Posterior vena cava (tissue), 2 donors: ENCODE measurements around the gene MYO7A. TPM values are rescaled to one million over a fixed set of nuclear protein-coding genes. Genes with fewer than 3 reads are reported as not detected.

Experiments used
- DNase-seq: peaks from one replicate; pipeline ENCODE4 v3.0.0-alpha.2; 2020; ENCODE audit warnings: low spot score
- intact Hi-C, 2 donors: fragments of 100-400 bp; cut with DNase I; formaldehyde crosslinking; loops; one replicate each; pipeline versions ENCODE4 v1.14.1 to v1.14.2; 2022 to 2023
- total RNA-seq, 2 donors: library from RNA; stranded (reverse); fragmentation: NEBNext Ultra II Directional; extraction: Animal tissue kit (Norgen Biotek cat#: 25700); gene quantifications; one replicate each; pipeline ENCODE4 v1.2.1, GENCODE V29; 2021
- donor health status: DM: yes; HTN: yes; CAD: no.
- donor health status: DM: yes; HTN: yes; CAD: no.

The MYO7A gene
- total RNA-seq, 2 donors from 2014 or later, result 12.2 to 17.3 TPM

- intact Hi-C loops, result no loop called here
- DNase-seq, result no peak
Observed at GRCh38 chr11:77139201-77139600, 11.2 kb downstream of the MYO7A start.

DNA sequence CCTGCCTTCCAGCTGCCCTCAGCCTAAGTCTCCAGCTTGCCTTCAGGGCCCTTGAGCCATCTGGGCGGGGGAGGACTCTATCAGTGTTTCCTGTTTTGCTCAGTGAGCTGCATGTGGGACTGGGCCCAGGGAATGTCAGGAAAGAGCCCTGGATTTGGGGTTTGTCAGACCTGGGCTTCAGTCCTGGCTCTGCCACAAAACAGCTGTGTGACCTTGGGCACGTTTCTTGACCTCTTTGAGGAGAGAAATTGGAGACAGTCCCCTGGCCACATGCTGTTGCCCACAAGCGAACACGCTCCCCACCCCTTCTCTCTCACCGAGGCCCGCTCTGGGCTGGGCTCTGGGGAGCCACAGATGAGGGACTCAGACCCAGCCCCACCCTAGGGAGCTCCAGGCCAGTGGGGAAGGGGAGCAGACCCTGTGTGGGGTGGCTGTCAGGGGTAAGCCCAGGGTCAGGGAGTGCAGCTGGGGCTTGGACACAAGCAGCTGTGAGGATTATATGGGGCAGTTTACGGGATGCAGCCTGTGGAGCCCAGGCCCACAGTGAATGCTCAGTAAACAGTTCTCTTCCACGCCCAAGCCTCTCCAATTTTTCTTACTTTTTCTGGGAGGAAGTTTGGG is 12.3 kb downstream of the MYO7A start:
- intact Hi-C loops, result no loop called here
- DNase-seq, result no peak

- intact Hi-C loops, result no loop called here
- DNase-seq, result no peak
Observed at GRCh38 chr11:77141034-77141433, 13.0 kb downstream of the MYO7A start.

DNA sequence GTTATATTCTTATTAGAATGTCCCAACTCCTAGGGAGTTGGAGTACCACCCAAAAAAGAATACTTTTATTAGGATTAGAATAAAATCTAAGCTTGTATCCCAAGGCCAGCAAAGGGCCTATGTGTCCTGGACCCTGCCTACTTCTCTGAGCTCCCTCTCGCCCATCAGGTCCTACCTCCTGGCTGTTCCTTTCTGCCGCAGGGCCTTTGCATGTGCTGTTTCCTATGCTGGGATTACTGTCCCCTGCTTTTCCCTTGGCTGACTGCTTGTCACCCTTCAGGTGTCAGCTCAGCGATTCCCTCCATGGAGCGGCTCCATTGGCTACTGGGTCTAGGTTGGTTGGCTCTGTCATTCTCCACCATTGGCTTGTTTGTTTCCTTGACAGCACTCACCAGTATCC is 13.4 kb downstream of the MYO7A start:
- DNase-seq, result no peak
- intact Hi-C loops, result no loop called here

DNA sequence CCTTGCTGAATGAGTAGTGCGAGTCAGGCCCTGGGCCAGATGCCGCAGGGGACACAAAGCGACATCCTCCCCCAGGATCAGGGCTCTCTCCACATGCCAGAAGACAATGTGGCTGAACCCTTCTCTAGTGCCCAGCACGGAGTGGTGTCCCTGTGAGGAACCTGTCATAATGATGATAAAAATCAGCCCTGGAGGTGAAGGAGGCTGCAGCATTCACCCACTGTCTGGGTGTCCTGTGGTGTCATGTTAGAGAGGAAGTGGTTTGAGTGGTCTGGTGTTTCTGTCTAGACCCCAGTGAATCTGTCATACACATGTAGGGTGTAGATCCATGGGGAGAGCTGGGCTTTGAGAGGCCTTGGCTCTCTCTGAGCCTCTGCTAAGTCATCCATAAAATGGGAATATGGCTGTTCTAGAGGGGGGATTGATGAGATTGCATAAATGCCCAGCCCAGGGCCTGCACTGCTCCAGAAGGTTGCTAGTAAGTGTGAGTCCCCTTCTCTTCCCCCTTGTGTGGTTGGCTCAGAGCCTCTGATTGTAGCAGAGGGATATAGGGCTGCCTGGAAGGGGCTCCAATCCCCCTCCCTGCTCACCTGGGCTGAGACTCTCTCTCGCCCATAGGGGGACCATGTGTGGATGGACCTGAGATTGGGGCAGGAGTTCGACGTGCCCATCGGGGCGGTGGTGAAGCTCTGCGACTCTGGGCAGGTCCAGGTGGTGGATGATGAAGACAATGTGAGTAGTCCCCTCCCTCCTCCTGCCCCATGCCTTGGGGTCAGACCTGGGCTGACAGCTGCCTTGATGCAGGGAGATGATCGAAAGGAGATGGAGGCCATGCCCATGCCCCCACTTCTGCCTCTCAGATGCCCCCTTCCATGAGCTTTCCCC is 14.3 kb downstream of the MYO7A start:
- no peak for DNase-seq
- intact Hi-C loops, result no loop called here

DNA sequence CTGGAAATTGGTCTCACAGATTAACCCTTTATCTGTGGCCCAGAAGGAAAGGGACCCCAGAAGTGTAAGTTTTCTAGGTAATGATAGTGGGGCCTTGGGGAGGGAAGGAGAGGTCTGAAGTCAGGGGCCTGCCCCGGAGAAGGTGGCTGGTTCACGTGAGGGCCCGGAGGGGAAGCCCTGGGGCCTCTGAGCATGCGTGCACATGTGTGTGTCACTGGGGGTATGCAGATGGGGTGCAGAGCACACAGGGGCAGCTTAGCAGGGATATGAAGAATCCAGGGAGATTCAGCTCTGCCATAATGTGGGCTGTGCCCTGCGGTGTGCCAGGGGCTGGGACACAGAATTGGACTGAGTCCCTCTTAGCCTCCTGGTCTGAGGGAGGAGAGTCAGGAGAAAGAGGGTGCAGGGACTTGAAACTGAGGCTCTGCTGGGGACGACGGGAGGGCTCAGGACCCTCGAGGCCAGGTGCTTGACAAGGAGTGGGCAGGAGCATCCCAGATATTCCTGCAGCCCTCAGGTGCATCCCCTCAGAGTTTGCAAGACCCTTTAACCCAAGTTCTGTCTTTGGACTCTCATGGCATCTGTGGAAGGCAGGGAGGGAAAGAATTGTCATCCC is 15.5 kb downstream of the MYO7A start:
- no peak for DNase-seq
- intact Hi-C loops, result no loop called here

GRCh38 chr11:77144196-77144856 is 16.3 kb downstream of the MYO7A start:
- DNase-seq, result no peak
- intact Hi-C loops, result no loop called here

DNA sequence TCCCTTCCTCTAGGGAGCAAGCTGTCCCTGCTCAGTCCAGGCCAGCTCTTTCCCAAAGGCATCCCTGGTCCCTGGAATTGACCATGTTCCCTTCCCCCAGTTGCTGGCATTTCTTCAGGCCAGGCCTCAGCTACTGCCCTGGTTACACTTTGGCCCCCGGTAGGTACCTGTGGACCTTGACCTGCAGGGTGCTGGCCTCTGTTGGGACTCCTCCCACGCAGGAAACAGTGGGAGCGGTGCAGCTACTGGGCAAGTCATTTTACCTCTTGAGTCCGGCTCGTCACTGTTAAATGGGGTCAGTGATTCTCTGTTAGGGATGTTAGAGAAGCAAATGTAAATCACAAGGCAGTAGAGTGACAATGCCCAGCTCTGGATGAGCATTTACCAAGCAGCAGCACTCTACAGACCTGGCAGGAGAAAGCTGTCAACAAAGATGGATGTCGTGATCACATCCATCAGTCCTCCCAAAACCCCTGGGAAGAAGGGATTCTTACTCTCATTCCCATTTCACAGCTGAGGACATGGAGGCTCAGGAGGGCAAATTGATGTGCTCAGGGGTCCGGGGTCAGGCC is 16.9 kb downstream of the MYO7A start:
- DNase-seq, result no peak
- intact Hi-C loops, result no loop called here

- DNase-seq, result no peak
- intact Hi-C loops, result no loop called here
Observed at GRCh38 chr11:77146261-77147035, 18.4 kb downstream of the MYO7A start.

DNA sequence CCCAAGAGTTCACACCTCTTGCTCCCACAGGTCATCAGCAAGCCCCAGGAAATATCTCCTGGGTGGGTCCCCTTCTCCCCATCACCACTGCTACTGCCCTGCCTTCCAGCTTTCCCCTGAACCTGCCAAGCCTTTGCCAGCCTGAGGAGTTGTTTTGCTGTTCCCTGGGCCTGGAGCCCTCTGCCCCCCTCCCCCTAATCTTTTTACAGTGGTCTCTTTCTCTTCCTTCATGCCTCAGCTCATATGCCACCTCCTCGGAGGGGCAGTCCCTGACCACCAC is 18.9 kb downstream of the MYO7A start:
- DNase-seq, result no peak
- intact Hi-C loops, result no loop called here

DNA sequence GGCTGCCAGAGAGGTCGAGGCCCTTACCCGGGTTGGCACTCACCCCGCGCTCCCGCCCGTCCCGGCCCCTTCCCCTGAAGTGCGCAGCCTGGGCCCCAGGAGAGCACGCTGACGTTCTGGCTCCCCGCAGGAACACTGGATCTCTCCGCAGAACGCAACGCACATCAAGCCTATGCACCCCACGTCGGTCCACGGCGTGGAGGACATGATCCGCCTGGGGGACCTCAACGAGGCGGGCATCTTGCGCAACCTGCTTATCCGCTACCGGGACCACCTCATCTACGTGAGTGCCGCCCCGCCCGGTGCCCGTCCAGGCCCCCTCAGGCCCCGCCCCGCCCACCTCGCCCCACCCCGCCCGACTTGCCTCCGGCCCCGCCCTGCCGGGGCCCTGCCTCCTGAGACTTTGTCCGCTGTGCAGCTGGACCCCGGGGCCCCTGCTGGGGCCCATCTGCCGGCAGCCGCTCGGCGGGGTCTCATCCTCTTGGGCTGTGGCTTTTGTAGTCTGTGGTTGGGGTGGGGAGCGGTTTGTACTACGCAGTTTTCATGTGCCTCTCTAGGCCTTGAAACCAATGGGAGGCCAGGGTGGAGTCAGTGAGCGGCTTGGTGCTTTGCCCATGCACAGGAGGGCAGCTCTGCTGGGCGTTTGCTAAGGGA is 19.7 kb downstream of the MYO7A start:
- no peak for DNase-seq
- intact Hi-C loops, result no loop called here

GRCh38 chr11:77148963-77149715 is 21.1 kb downstream of the MYO7A start:
- intact Hi-C loops, result no loop called here
- DNase-seq, result no peak

DNA sequence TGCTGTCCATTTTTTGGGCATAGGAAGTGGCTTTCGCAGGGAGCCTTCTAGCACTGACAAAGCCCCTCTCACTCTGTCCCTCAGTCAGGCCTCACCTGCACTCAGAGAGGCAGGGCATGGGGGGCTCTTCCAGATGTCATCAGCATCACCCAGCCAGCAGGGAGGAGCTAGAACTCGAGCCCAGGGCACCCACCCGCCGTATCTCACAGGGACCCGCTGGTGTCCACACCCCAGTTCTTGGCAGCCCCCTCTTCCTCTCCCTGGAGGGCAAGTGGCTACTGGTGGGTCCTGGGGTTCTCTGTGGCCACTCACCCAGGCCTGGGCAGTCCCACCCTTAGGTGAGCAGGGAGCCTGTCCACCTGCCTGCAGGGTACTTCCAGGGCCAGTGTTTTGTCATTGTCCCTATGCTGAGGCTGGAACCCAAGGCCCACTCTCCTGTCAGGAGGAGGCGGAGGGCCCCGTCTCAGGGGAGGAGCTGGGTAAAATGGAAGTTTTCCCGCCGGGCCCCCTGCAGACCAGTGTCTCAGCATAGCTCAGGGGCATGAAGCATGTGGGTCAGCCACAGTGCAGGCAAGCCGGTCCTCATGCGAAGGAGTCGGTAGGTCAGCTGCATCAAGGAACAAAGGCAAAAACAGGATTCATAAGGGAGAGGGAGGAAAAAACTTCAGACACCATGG is 21.8 kb downstream of the MYO7A start:
- intact Hi-C loops, result no loop called here
- no peak for DNase-seq

DNA sequence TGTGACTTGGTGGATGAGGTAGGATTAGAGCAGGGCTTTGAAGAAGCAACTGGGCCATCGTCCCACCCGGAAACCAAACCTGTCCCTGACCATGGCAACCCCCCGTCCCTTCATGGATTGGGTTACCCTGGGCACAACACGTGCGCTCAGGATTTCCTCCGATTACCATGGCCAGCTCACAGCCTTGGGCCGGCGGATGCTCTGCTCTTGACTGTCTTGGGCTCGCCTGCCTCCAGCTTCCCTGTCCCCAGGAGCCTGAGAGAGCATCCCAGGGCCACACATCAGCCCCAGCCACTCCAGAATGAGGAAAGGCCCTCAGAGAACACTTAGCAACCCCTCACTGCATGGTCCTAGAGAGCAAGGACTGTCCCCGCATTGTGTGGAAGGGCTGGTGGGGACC is 22.8 kb downstream of the MYO7A start:
- no peak for DNase-seq
- intact Hi-C loops, result no loop called here

- DNase-seq, result no peak
- intact Hi-C loops, result no loop called here
Observed at GRCh38 chr11:77151804-77152509, 23.9 kb downstream of the MYO7A start.

GRCh38 chr11:77152846-77153245 is 24.8 kb downstream of the MYO7A start:
- DNase-seq, result no peak
- intact Hi-C loops, result no loop called here
